ENCODE measurements around the gene FOXN4. TPM values are rescaled to one million over a fixed set of nuclear protein-coding genes. Genes with fewer than 3 reads are reported as not detected.

Gene FOXN4
- total RNA-seq, 4 donors from 2014 or later: not detected

DNA sequence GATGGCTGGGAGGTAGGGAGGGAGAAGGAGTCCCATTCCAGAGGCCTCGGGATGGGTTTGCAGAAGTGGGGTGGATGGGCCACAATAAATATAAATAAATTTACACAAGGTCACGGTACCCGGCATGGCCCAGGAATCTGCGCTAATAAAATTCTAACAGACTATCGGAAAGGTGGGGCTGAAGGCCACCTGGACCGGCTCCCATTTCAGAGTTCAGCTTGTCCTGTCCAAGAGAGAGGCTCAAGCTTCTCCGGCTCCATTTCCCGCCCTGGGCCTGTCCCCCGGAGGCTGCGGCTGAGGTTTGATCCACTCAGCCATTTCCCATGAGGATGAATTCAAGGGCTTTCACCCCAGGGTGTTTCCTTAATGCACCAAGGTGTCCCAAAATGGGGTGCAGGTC lies 30.2 kb downstream of the FOXN4 start:
- no peaks in the 10 kb centered on the region for H3K9me3 ChIP-seq
- peak overlapping the region in 2 of 4 donors; percentile 47 to 61 for H3K27ac ChIP-seq (replicated peaks in 1 of 4)
- H3K4me1 ChIP-seq: peaks cover 6 to 51% (median 32%) of the 10 kb centered on the region in 4 donors
- H3K27me3 ChIP-seq: no peaks in the 10 kb centered on the region
- no peak overlapping the region for H3K4me3 ChIP-seq
- no peak for TF ChIP-seq POLR2A (IDR thresholded peaks at IDR 0.05; ENCODE audit: low read depth)
- TF ChIP-seq CTCF (IDR thresholded peaks at IDR 0.05): no peak
- no peak for TF ChIP-seq EP300 (IDR thresholded peaks at IDR 0.05)
- no peak for TF ChIP-seq POLR2AphosphoS5 (IDR thresholded peaks at IDR 0.05)
- no peaks in the 10 kb centered on the region for H3K36me3 ChIP-seq
- WGBS: 77% methylated on average over 10 of the region's 10 CpGs
- no peak for DNase-seq (ENCODE audit: extremely low spot score)
- intact Hi-C loops (cut with DNase I): no loop called here

- Histone ChIP-seq H3K27ac (replicated peaks in 1 of 4) (peak overlapping the region; percentile 26 to 61 (median 53)), H3K9me3 (no peaks in the 10 kb centered on the region), H3K27me3 (no peaks in the 10 kb centered on the region), H3K4me1 (peaks cover 6 to 46% (median 27%) of the 10 kb centered on the region in 4 donors), H3K4me3 (no peak overlapping the region), H3K36me3 (no peaks in the 10 kb centered on the region)
- 45% methylated on average over 15 of the region's 15 CpGs for WGBS
- no peak for DNase-seq (ENCODE audit: extremely low spot score)
- intact Hi-C loops (cut with DNase I): no loop called here
- peak in 1 of 3 experiments; percentile 19 for TF ChIP-seq CTCF (IDR thresholded peaks at IDR 0.05)
- no peak for TF ChIP-seq EP300 (IDR thresholded peaks at IDR 0.05)
- peak; percentile 21 to 75 for TF ChIP-seq POLR2AphosphoS5 (IDR thresholded peaks at IDR 0.05)
Measured at GRCh38 chr12:109277899-109278762, 31.0 kb downstream of the FOXN4 start.

GRCh38 chr12:109277255-109277898 lies 31.7 kb downstream of the FOXN4 start:
- Histone ChIP-seq H3K9me3 (no peaks in the 10 kb centered on the region), H3K36me3 (no peaks in the 10 kb centered on the region), H3K27ac (replicated peaks in 1 of 4) (peak overlapping the region in 3 of 4 donors; percentile 13 to 61 (median 59)), H3K27me3 (no peaks in the 10 kb centered on the region), H3K4me3 (no peak overlapping the region), H3K4me1 (peaks cover 6 to 42% (median 25%) of the 10 kb centered on the region in 4 donors)
- intact Hi-C loops (cut with DNase I): no loop called here
- TF ChIP-seq EP300 (IDR thresholded peaks at IDR 0.05) (no peak), CTCF (IDR thresholded peaks at IDR 0.05) (no peak), POLR2A (IDR thresholded peaks at IDR 0.05; ENCODE audit: low read depth) (no peak), POLR2AphosphoS5 (IDR thresholded peaks at IDR 0.05) (no peak)
- WGBS: 90% methylated on average over 8 of the region's 8 CpGs
- DNase-seq (ENCODE audit: extremely low spot score): no peak

GRCh38 chr12:109276160-109276559 lies 32.9 kb downstream of the FOXN4 start:
- WGBS: 90% methylated on average over 5 of the region's 5 CpGs
- H3K9me3 ChIP-seq: no peaks in the 10 kb centered on the region
- H3K27me3 ChIP-seq: no peaks in the 10 kb centered on the region
- no peak for DNase-seq (ENCODE audit: extremely low spot score)
- no peak overlapping the region for H3K4me3 ChIP-seq
- TF ChIP-seq POLR2AphosphoS5 (IDR thresholded peaks at IDR 0.05): no peak
- TF ChIP-seq EP300 (IDR thresholded peaks at IDR 0.05): no peak
- TF ChIP-seq POLR2A (IDR thresholded peaks at IDR 0.05; ENCODE audit: low read depth): no peak
- TF ChIP-seq CTCF (IDR thresholded peaks at IDR 0.05): no peak
- intact Hi-C loops (cut with DNase I): no loop called here
- H3K36me3 ChIP-seq: peaks cover 0 to 2% (median 0%) of the 10 kb centered on the region in 4 donors
- no peak overlapping the region for H3K27ac ChIP-seq (replicated peaks in 1 of 4)
- H3K4me1 ChIP-seq: peaks cover 6 to 34% (median 25%) of the 10 kb centered on the region in 4 donors

All from esophagus muscularis mucosa (tissue), 4 donors.